Measurements from ENCODE around the gene NUSAP1.
"Not testable (repeated sequence)": the region's sequence is repeated elsewhere in the genome, so short reads cannot be mapped to it uniquely, and the experiment has no call there.

Gene NUSAP1, protein sequence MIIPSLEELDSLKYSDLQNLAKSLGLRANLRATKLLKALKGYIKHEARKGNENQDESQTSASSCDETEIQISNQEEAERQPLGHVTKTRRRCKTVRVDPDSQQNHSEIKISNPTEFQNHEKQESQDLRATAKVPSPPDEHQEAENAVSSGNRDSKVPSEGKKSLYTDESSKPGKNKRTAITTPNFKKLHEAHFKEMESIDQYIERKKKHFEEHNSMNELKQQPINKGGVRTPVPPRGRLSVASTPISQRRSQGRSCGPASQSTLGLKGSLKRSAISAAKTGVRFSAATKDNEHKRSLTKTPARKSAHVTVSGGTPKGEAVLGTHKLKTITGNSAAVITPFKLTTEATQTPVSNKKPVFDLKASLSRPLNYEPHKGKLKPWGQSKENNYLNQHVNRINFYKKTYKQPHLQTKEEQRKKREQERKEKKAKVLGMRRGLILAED

DNA sequence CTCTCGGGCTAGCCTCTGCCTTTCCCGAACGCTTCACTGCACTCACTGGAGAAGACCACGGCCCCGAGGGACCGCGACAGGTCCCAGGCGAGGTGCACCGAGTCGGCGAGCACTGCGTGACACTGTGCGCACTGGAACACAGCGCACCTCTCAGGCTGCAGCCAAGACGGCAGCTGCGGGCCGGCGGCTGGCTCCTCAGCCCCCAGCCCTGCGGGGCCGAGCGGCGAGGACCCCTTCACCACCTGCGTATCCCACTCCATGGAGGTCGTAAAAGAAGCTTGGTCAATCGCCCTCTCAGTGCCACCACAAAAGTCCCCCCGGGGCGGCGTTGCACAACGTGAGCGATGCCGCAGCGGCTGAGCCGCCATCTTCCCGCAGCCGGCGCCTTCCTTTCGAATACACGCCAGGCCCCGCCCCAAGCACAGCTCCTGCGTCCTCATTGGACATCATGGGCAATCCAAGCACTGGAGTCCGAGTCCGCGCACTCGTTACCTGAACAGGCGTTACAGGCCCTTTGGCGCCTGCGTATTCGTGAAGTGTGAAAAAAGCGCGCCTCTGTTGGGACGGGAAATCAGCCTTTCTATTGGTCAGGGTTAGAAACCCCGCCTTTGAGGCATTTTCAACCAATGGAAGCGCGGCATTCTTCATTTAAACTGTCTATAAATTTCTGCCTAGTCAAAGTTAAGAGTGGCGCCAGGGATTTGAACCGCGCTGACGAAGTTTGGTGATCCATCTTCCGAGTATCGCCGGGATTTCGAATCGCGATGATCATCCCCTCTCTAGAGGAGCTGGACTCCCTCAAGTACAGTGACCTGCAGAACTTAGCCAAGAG lies at the start of gene NUSAP1, which contains the start of gene OIP5:
Gene NUSAP1 (plus strand): TSS at position 688 of the 832 bp plus-strand sequence. CDS start 77 bp downstream, at position 765.
Gene OIP5 (minus strand): TSS at position 398 of the 832 bp plus-strand sequence. CDS start 30 bp downstream, at position 368.
- DNase-seq = peak; percentile 95 to 99

DNA sequence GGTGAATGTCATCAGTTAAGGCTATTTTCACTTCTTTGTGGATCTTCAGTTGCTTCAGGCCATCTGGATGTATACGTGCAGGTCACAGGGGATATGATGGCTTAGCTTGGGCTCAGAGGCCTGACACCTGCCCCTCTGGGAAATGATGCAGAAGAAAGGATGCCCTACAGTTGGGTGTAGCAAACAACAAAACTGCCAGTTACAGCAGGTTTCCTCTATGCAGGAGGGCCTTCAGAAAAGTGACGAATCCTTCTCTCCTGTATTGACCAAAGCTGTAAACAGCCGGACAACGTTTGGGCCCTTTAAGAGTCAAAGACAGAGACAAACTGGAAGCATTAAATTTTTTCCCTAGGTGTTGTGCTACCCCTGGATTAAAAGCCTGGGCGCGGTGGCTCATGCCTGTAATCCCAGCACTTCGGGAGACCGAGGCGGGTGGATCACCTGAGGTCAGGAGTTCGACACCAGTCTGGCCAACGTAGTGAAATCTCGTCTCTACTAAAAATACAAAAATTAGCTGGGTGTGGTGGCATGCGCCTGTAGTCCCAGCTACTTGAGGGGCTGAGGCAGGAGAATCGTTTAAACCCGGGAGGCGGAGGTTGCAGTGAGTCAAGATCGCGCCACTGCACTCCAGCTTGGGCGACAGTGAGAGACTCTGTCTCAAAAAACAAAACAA lies 49.6 kb upstream of the NUSAP1 start:
- DNase-seq = not testable (repeated sequence)

DNA sequence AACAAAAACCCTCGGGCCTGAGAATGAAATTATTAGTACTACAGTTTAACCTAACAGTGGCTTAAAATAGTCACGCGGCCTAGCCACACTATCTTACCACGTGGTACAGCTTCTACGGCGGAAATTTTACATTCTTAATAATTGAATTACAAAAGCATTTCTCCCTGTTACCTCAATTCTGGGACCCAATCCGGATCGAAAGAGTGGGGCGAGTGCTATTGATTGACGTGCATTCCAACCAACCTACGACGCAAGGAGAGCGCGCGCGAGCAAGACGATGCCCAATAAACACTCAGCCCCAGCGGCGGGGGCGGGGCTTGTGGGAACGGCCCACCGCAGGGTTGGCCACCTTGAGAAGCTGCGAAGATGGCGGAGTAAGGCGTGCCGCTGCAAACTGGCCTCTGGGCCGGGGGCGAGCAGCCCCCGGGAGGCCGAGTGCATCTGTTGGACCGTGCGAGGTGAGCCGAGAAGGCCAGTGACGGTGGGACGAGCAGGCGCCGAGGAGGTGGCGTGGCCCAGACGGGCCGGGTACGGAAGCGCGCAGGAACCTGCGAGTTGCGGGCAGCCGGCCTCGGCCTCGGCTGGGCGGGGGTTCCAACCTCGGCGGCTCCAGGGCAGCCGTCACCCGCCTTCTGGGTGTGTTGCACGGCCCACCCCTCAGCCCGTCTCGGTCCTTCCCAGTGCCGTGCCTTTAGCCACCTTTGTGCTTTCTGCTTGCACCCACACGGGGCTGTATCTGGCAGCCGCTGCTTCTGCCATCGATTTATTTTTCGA lies 48.8 kb upstream of the NUSAP1 start:
- peak; percentile 97 for DNase-seq

DNA sequence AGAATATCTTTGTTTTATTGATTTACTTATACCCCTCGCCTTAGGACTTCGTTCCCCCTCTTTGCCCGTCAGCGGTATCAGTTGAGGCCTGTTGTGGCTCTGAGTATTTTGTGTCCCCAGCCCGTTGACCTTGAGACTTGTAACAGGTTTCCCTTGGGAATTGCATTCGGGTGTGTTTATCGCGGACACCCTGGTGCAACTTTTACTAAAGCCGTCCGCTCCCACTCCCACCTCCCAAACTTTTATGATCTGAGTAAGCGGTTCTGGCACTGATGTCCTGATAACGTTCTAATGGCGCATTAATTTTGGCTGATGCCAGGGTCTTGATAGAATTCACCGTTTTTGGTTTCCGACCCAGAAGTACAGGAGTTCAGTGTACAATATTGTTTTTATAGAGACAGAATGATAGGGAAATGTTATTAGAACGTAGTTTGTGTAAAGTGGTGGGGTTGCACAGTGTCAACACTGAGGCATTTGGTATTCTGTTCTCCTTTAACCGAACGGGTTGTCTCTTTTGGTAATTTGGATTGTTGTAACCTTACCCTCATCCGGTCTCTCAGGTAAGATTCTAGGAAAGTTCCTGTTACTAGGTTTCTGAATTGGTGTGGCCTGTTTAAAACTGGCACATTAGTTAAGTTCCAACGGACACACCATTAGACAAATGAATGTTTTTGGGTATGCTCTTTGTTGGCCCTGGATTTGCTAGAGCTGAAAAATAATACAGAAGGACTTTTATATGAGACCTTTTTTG lies 48.1 kb upstream of the NUSAP1 start:
- no peak for DNase-seq

DNA sequence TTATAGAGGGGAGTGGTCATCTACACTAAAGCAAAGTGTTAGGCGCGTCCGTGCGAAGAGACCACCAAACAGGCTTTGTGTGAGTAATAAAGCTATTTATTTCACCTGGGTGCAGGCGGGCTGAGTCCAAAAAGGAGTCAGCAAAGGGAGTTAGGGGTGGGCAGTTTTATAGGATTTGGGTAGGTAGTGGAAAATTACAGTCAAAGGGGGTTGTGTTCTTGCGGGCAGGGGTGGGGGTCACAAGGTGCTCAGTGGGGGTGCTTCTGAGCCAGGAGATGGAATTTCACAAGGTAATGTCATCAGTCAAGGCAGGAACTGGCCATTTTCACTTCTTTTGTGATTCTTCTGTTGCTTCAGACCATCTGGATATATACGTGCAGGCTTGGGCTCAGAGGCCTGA lies 47.4 kb upstream of the NUSAP1 start:
- no peak for DNase-seq

DNA sequence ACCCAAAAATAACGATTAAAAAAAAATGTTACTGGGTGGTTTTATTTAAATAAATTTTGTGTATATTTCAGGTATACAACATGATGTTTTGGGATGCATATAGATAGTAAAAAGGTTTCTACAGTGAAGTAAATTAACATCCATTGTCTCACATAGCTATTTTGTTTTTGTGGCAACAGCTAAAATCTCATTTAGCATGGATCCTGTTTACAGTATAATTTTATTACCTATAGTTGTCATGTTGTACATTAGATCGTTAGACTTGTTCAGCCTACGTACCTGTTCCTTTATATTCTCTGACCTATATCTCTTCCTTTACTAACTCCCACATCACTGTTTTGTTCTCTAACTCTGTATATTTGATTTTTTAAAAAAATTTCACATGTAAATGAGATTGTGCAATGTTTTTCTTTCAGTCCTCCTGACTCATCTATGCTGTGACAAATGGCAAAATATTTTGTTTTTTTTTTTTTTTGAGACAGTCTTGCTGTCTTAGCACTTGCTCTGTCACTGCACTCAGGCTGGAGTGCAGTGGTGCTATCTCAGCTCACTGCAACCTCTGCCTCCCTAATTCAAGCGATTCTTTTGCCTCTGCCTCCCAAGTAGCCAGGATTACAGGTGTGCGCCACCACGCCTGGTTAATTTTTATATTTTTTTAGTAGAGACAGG lies 45.9 kb upstream of the NUSAP1 start:
- DNase-seq = no peak

DNA sequence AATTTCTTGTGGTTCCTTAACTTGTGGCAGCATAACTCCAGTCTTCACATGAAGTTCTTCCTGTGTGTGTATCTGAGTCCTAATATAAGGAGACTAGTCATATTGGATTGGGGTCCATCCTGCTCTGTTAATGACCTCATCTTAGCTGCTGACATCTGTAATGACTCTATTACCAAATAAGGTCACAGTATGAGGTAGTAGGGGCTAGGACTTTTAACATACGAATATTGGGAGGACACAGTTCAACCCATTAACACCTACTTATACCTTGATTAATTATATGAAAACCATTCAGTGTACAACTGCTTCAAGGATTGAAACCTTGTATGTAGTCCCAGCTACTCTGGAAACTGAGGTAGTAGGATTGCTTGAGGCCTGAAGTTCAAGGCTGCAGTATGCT lies 44.2 kb upstream of the NUSAP1 start:
- DNase-seq = no peak

DNA sequence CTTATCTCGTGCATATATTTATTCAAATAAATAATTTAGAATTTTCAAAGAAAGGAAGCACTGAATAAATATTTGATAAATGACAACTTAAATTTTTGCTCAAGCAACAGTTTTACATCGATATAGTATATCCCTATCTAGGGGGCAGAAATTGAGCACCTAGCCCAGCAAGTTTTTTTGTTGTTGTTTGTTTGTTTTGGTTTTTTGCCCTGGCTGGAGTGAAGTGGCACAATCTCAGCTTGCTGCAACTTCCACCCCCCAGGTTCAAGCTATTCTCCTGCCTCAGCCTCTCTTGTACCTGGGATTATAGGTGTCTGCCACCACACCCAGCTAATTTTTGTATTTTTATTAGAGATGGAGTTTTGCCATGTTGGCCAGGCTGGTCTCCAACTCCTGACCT lies 42.7 kb upstream of the NUSAP1 start:
- DNase-seq = no peak

DNA sequence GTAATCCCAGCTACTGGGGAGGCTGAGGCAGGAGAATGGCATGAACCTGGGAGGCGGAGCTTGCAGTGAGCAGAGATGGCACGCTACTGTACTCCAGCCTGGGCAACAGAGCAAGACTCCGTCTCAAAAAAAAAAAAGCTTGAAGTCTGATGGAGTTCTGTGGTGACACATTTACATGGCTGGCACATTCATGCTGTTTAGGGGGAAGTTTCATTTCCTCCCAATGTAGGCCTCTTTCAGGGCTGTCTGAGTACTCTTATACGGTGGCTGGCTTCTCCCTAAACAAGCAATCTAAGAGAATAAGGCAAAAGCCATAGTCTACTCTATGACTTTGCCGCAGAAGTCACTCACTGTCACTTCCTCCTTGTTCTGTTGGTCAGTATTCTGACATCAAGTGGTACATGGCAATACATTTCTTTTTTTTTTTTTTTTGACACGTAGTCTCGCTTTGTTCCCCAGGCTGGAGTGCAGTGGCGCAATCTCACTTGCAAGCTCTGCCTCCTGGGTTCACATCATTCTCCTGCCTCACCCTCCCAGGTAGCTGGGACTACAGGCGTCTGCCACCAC lies 41.5 kb upstream of the NUSAP1 start:
- no peak for DNase-seq

DNA sequence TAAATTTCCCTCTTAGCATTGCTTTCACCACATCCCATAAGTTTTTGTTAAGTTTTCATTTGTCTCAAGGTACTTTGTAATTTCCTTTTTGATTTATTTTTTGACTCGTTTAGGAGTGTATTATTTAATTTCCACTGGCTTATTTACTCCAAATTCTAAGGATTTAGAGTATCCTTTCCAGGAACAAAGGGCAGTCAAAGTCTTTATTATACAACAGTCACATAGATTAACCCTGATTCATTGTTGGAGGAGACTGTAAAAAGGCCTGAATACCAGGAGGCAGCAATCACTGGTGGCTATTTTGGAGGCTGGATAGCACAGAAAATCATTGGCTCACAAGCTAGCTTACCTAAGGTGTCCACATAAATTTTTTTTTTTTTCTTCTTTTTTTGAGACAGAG lies 40.2 kb upstream of the NUSAP1 start:
- no peak for DNase-seq

DNA sequence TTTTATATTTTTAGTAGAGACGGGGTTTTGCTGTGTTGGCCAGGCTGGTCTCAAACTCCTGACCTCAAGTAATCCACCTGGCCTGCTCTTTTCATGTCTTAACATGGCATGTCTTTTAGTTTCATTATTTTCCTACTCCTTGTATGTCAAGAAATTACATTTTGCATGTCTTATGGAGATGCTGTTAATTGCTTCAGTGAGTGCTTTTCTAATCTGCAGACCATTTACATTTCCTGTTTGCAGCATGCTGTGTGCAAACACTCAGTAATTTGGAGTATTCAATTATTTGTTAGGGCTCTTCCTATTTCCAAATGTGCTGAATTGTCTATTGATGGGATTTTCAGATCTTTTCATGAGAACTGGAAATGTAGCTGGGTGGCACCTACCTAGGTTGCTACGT lies 31.5 kb upstream of the NUSAP1 start:
- not testable (repeated sequence) for DNase-seq

DNA sequence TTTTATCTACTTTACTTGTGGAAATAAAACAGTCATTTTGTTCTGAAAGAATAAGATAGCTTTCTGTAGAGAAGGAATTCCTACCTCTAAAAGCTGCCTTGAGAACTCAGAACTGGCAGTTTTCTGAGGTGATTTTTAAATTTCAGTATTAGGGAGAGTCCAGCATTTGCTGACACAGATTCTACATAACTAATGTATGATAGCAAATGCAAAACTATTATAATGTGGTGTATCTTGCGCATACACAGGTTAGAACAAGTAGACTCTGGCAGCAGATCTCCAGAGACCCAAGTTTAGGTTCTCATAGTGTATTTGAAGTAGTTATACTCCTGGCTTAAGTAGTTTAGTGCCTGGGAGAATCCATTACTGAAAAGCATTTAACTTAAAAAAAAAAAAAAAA lies 31.1 kb upstream of the NUSAP1 start:
- DNase-seq = no peak

DNA sequence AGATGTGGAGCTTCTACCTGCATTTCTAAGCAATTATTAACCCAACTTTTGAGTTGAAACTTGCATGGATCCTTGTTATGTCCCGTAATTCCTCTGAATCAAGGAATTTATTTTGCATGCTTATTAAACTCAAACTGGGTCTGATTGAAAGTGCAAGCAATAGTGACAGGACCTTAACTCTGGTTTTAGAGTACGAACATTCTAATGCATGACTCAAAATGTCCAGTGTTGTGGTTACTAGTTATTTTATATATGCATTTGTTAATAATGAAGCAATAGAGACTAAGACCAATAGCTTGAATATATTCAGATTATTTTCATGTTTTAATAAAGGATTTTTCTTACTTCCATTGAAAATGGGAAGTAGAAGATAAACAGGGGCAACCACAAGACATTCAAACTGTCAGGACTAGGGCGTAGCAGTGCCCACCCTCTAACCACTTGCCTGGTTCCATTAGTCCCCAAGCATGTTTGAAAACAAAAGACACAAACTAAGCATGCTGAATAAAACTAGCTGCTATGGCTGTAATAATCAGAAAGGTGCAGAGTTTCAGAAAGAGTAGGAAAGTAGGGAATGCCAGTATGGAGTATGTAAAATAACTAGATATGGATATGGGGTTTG lies 28.4 kb upstream of the NUSAP1 start:
- no peak for DNase-seq

DNA sequence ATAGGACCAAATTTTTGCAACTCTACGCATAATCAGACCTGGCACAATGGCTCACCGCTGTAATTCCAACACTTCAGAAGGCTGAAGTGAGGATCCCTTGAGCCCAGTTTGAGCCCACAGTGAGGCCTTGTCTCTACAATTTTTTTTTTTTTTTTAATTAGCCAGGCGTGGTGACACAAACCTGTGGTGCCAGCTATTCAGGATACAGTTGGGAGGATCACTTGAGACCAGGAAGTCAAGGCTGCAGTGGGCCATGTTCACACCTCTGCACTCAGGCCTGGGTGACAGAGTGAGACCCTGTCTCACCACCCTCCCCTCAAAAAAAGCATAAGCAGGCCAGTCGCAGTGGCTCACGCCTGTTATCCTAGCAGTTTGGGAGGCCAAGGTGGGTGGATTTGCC lies 25.0 kb upstream of the NUSAP1 start:
- no peak for DNase-seq

DNA sequence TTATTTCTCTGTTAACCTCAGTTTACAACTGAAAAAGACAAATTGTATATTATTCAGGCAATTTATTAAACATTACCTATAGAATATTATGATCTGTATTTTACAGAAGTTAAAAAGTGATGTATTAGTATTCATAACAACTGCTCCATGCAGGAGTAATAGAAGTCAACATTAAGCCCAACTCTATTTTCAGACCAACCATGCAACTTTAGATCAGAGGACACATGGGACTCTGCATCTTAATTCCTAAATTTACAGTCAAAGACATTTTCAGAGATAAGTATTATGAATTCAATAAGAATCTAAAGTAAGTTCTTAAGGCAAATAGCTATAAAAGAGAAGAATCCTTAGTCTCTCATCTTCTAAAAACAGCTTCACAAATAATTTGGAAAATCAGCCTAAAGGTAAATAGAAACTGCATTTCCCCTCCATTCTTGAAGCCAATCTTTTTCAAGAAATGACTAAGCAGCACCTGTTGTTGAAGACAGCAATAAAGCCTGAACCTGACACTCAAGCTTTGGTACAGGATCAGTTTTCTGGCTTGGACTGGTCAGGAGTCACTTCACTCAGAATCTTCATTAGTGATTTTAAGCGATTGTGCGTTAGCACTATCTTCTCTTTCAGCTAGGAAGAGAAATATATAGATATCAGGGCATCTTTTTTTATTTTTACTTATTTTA lies 23.3 kb upstream of the NUSAP1 start:
- no peak for DNase-seq

DNA sequence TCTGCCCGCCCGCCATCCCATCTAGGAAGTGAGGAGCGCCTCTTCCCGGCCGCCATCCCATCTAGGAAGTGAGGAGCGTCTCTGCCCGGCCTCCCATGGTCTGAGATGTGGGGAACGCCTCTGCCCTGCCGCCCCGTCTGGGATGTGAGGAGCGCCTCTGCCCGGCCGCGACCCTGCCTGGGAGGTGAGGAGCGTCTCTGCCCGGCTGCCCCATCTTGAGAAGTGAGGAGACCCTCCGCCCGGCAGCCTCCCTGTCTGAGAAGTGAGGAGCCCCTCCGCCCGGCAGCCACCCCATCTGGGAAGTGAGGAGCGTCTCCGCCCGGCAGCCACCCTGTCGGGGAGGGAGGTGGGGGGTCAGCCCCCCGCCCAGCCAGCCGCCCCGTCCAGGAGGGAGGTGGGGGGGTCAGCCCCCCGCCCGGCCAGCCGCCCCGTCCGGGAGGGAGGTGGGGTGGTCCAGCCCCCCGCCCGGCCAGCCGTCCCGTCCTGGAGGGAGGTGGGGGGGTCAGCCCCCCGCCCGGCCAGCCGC lies 11.8 kb upstream of the NUSAP1 start:
- not testable (repeated sequence) for DNase-seq

DNA sequence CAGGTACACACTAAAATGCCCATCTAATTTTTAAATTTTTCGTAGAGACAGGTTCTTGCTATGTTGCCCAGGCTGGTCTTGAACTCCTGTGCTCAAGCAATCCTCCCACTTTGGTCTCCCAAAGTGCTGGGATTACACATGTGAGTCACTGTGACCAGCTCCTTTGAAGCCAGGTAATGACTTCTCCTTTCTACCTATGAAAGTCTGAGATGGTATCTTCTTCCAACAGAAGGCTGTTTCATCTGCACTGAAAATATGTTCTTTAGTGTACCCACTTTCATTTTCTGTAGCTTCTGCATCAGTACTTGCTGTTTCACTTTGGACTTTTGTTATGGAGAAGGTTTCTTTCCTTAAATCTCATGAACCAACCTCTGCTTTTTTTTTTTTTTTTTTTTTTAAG lies 9.1 kb upstream of the NUSAP1 start:
- DNase-seq = no peak

DNA sequence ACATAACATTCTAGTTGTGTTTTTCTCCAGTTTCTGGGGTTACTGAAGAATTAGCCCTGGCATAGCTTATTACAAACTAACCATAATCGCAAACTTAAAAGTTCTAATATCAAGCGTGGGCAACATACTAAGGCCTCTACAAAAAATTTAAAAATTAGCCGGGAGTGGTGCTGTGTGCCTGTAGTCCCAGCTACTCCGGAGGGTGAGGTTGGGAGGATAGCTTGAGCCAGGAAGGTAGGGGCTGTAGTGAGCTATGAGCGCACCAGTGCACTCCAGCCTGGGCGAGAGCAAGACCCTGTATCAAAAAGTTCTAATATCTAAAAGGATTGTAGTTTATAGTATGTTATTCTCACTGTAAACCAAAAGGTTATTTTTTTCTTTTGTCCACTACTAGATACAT lies 1.4 kb upstream of the NUSAP1 start:
- DNase-seq = no peak

DNA sequence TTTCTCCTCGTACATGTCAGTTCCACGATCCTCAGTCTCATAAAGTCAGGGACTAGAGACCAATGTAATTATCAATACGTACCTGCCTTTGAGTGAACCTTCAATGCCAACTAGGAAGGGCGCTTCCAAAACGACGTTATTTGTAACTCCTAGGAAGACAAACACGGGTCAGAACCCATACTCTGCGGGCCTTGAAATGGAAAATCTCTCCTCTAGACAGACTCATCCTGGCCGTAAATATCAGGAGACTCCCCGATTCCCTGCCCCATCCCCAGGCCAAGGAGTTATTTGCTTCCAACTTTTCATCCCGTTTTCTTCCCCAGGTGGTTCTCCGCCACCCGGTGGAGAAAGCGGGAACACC lies 868 bp upstream of the NUSAP1 start:
- no peak for DNase-seq

Measured in stimulated activated CD4-positive, alpha-beta T cell treated with anti-CD3 and anti-CD28 coated beads, Interleukin-4, amount 100 ng/mL, for 4 hours (primary cell).